ENCODE data around the gene IFIH1. TPM values are rescaled to one million over a fixed set of nuclear protein-coding genes. Genes with fewer than 3 reads are reported as not detected.

IFIH1 gene
- total and polyA plus RNA-seq, 12 donors = 7.8 to 25.6 (median 15.2) TPM

DNA sequence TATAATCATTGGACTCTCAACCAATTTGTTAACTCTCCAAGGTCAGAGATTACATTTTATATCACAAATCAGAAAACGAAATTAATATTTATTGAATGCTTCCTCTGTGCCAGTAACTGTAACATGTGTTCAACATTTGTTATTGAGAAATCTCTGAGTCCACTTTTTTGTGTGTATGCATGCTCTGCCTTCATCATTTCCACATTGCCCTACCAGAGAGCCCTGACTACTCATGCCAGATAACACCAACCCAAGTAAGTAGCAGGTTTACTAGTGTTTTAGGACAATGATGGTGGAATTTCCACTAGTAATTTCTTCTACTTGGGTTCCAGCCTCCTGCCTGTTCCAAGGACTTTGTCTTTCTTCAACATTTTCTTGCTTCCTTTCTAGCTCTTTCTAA is 61.1 kb downstream of the IFIH1 start:
- no peaks in the 10 kb centered on the region for H3K9me3 ChIP-seq (replicated peaks in 1 of 3)
- H3K4me3 ChIP-seq = no peak overlapping the region
- intact Hi-C loops (cut with DNase I) = no loop called here
- 28 to 57% (median 37%) methylated on average over 1 of the region's 1 CpG for WGBS, 4 donors
- TF ChIP-seq CTCF (IDR thresholded peaks at IDR 0.05) (no peak), POLR2A (IDR thresholded peaks at IDR 0.05) (no peak)
- no peak overlapping the region for H3K27ac ChIP-seq
- no peaks in the 10 kb centered on the region for H3K27me3 ChIP-seq
- no peaks in the 10 kb centered on the region for H3K4me1 ChIP-seq (replicated peaks in 1 of 2)
- no peaks in the 10 kb centered on the region for H3K36me3 ChIP-seq (replicated peaks in 1 of 2)
- DNase-seq = no peak

DNA sequence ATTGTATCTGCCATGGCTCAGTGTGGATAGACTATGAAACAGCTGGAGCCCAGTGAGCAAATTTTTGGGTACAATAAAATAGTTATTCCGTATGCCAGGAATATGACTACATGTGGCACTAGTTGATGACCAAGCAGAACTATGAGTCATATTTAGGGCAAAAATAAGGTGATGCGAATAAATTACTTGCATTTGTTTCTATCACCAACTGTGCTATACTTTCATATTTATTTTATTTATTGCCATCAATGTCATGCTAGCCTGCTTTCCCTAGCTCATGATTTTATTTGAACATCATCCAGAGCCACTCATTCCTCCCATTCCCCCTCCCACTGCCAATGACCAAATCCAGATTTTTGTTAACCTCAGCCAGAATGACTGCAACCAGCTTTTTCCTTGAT is 61.9 kb downstream of the IFIH1 start:
- Histone ChIP-seq H3K9me3 (replicated peaks in 1 of 3) (no peaks in the 10 kb centered on the region), H3K27me3 (no peaks in the 10 kb centered on the region), H3K4me3 (no peak overlapping the region), H3K27ac (no peak overlapping the region), H3K4me1 (replicated peaks in 1 of 2) (no peaks in the 10 kb centered on the region), H3K36me3 (replicated peaks in 1 of 2) (no peaks in the 10 kb centered on the region)
- TF ChIP-seq POLR2A (IDR thresholded peaks at IDR 0.05) = no peak
- TF ChIP-seq CTCF (IDR thresholded peaks at IDR 0.05) = no peak
- DNase-seq = no peak
- intact Hi-C loops (cut with DNase I) = no loop called here
- WGBS, 4 donors = 67 to 82% (median 78%) methylated on average over 2 of the region's 2 CpGs

DNA sequence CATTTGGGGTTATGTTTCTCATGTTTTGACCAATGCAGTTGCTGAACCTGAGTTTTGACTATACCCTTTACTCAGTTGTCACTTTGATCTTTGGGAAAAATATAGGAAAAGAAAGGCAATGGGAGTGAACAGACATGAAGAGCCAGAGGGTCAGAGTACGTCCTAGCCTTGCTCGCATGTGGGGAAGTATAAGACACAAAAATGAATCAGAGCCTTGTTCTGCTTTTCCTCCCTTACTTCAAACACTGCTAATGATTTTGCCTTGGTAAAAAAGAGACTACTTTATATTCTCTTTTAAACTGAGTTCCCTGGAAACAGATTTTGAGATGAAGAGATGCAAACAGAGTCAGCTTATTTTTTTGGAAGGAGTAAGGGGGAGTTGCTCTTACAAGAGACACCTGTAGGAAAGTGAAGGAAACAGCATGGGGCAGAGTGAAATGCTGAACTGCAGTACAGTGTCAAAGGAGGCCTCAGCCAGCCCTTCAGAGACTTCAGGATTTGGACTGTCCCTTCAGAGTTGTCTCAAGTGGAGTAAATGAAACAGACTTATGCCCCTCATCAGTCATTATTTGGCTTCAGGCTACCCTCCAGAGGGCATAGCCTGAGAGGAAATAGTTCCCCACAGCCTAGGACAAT is 64.1 kb downstream of the IFIH1 start:
- no peaks in the 10 kb centered on the region for H3K4me1 ChIP-seq (replicated peaks in 1 of 2)
- H3K27me3 ChIP-seq = no peaks in the 10 kb centered on the region
- intact Hi-C loops (cut with DNase I) = no loop called here
- no peak overlapping the region for H3K27ac ChIP-seq
- no peak overlapping the region for H3K4me3 ChIP-seq
- 60 to 80% (median 74%) methylated on average over 2 of the region's 2 CpGs for WGBS, 4 donors
- TF ChIP-seq POLR2A (IDR thresholded peaks at IDR 0.05) = no peak
- TF ChIP-seq CTCF (IDR thresholded peaks at IDR 0.05) = no peak
- H3K9me3 ChIP-seq (replicated peaks in 1 of 3) = no peaks in the 10 kb centered on the region
- H3K36me3 ChIP-seq (replicated peaks in 1 of 2) = no peaks in the 10 kb centered on the region
- DNase-seq = no peak

DNA sequence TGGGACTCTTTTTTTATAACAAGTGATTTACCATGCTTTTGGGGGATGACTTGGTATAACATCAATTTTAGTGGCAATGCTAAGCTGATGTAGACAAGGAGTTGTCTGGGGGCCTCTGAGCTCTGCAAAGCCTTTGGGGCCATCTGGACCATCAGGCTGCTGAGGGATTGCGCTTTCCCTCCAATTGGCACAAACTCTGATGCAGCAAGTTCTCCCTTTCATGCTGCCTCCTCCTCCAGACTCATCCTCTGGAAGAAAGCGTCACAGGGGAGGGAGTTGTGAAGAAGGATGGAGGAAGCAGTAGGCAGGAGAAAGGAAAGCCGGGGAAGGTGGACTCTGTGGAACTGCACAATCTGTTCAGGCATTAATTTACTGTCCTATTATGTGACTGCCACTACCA is 65.0 kb downstream of the IFIH1 start:
- 74 to 90% (median 84%) methylated on average over 3 of the region's 3 CpGs for WGBS, 4 donors
- DNase-seq = no peak
- Histone ChIP-seq H3K27me3 (no peaks in the 10 kb centered on the region), H3K4me1 (replicated peaks in 1 of 2) (no peaks in the 10 kb centered on the region), H3K36me3 (replicated peaks in 1 of 2) (no peaks in the 10 kb centered on the region), H3K4me3 (no peak overlapping the region), H3K27ac (no peak overlapping the region), H3K9me3 (replicated peaks in 1 of 3) (no peaks in the 10 kb centered on the region)
- TF ChIP-seq CTCF (IDR thresholded peaks at IDR 0.05) (no peak), POLR2A (IDR thresholded peaks at IDR 0.05) (no peak)
- intact Hi-C loops (cut with DNase I) = no loop called here
